Measurements from ENCODE around the gene KCNK10.

KCNK10 gene

DNA sequence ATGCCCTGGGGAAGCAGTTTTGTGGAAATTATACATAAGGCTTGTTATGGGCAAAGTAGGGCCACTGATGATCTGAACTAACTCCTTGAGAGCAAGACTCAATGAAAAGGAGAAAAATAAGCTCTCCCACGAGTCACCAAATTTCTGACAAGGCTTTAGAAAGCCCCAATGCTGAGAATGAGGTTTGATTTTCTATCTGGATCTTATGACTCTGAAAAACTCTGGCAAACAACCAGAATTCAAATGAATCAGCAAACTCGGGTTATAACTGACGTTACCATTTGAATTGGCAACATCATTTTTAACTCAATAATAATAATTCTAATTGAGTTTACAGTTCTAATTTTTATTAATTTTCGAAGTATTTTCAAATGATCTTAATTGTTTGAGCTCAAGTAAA, 79.1 kb downstream of the KCNK10 start:
- DNase-seq (ENCODE audit: low read depth, low spot score): no peak
- H3K4me3 ChIP-seq (ENCODE audit: low read length): no peak overlapping the region

DNA sequence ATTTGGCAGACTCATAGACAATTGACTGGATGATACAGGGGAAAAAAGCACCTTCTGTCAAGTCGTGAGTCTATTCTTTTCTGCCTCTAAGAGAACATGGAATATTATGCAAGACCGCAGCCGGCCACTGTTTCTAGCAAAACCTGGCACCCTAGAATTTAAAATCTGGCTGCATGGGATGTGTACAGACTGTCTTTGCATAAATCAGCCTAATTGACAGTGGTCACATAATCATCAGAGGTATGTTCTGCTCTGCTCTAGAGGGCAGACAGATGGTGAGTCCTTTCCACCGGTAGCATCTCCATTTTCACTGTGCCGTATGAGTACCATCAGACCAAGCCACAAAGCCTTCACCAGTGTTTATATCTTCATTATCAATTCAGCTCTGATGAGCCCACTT, 80.6 kb downstream of the KCNK10 start:
- DNase-seq (ENCODE audit: low read depth, low spot score): no peak
- no peak overlapping the region for H3K4me3 ChIP-seq (ENCODE audit: low read length)

DNA sequence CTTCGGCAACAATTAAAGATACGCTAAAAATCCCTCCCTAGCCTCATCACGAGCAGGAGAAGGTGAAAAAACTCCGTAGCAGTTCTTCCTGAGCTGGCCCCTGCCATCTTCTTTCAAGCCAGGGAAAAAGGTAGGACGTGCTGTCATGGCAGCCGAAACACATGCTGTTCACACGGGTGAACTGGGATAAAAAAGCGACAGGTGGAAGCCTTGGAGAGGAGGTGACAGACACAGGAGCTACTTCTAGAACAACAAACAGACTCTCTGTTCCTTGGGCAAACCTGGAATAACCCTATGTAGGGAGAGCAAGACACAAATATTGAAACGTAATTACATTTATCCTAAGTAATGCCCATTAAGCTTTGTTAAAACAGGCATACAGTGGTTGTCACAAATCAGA, 81.3 kb downstream of the KCNK10 start:
- no peak for DNase-seq (ENCODE audit: low read depth, low spot score)
- H3K4me3 ChIP-seq (ENCODE audit: low read length): no peak overlapping the region

DNA sequence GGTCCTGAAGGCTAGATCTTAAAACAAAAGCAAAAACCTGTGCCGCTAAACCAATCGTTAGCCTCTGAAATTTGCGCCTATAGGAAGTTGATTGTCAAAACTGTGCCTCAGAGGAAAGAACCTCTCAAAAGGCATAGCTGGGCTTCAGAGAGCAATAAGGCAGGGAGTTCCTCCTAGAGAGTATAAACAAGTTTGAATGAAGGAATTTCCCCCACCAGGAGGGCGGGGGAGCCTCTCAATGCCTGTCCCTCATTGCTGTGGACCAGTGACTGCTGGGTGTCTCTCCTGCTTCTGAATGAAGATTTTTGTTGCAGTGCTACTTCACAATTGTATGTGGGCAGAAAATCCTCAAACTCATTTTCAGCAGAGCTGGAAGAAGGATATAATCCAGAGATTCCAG, 88.6 kb downstream of the KCNK10 start:
- DNase-seq (ENCODE audit: low read depth, low spot score): no peak
- no peak overlapping the region for H3K4me3 ChIP-seq (ENCODE audit: low read length)

DNA sequence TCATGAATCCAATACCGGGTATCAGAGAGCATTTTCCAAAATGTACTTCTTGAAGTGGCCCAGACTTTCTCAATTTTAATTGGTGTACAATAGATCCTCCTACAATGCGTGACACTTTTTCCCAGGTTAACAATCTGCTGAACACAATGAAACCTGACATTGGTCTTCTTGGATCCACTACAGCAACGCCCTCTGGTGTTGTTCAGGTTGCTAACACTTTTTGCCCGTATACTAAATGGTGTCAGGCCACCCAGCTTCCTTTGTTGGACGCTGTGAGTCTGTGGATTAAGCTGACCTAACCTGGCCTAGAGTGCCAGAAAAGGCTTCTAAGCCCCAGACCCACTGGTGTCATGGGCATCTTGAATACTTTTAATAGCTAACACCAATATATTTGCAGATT, 89.2 kb downstream of the KCNK10 start:
- H3K4me3 ChIP-seq (ENCODE audit: low read length): no peak overlapping the region
- DNase-seq (ENCODE audit: low read depth, low spot score): peak; percentile 30

DNA sequence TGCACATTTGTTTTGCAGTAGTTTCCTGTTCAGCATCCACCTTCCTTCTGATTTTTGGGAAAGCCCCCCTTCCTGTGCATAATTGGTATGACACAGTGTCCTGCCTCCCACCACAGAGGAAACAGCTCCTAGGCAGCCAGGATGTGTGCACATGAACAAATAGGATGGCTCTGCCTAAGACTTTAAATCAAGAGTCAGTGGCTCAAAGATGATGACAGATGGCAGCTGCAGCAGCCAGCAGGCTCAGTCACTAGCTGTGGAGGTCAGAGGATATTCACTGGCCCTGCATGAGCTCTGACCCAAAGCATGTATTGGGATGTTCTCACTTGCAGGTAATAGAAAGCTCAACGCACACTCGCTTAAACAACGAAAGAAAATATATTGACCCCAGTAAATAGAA, 90.3 kb downstream of the KCNK10 start:
- no peak overlapping the region for H3K4me3 ChIP-seq (ENCODE audit: low read length)
- DNase-seq (ENCODE audit: low read depth, low spot score): no peak

DNA sequence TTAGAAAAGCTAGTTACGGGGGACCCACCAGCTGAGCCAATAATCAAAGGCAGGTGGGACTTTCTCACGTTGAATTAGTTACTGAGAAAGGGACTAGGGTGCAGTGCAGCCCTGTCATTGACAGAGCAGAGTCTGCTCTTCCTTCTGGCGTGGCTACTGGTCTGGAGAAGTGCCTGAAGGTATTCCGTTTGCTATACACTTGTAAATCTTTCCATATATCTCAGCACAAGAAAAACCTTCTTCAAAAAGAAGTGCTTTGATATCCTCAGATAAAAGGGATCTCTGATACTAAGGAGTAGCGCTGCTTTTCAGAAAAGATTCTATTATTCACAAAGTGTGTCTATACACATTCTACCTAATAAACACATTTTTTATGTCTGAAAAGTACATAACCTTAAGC, 91.5 kb downstream of the KCNK10 start:
- H3K4me3 ChIP-seq (ENCODE audit: low read length): no peak overlapping the region
- no peak for DNase-seq (ENCODE audit: low read depth, low spot score)

DNA sequence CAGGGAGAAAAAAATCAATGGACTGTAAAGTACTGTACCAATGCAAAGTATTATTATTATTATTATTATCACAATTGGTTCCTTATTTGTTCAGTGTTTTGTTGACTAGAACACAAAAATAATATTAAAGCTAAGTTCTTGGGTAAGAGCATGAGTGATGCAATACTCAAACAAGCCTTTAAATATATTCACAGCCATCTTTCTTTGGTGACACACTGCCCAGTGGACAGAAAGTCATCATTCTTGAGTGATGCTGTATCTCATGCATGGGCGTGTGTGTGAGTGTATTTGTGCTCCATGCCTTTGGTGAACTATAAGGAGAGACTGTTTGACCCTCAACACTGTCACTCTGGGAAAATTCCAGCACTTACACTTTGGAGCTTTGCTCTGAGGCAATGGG, 93.6 kb downstream of the KCNK10 start:
- DNase-seq (ENCODE audit: low read depth, low spot score): no peak
- no peak overlapping the region for H3K4me3 ChIP-seq (ENCODE audit: low read length)

DNA sequence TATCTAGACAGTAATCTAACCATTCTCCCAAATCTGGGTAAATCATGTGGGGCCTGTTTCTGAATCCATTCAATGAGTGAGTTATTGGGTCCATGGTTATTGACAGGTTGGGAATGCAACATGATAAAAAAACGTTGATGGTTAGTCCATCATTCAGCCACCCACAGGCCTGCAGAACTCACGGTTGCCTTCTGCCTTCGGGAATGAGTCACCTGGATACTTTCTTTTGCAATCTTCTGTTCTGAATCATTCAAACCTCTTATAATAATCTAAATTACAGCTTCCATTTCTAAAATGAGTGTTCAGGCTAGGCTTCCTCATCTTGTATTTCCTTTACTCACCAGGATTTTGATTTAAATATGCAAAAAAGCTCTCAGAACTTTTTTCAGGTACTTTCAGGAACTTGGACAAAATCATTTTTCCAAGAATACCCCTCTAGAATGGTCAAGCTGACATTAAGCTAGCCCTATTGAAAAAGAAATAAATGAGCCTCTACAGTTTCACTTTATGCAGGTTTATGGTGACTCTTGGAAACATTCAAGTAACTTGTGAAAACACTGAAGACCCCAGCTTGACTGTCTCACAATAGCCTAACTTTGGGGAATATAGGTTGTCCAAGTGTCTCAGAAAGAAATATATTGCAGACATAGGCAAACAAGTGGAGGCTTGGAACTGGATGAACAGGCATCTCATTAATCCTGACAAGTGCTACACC, 94.4 kb downstream of the KCNK10 start:
- H3K4me3 ChIP-seq (ENCODE audit: low read length): no peak overlapping the region
- no peak for DNase-seq (ENCODE audit: low read depth, low spot score)

DNA sequence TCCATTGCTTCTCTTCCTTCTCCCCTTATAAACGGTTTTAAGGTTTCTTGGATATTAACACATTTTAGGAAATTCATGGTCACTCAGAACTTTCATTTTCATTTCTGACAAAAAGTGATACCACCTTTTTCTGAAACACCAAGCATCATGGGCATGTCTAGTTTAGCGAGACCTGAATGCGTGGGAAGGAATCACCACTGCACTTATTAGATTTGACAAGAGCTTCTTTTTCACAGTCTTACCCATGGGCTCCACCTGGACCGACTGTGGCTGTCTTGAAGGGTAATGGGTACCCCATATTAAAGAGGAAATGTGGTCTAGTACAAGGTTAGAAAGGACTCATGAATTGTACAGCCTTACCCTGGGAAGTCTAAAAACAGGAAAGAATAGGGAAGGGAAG, 95.4 kb downstream of the KCNK10 start:
- no peak overlapping the region for H3K4me3 ChIP-seq (ENCODE audit: low read length)
- no peak for DNase-seq (ENCODE audit: low read depth, low spot score)

DNA sequence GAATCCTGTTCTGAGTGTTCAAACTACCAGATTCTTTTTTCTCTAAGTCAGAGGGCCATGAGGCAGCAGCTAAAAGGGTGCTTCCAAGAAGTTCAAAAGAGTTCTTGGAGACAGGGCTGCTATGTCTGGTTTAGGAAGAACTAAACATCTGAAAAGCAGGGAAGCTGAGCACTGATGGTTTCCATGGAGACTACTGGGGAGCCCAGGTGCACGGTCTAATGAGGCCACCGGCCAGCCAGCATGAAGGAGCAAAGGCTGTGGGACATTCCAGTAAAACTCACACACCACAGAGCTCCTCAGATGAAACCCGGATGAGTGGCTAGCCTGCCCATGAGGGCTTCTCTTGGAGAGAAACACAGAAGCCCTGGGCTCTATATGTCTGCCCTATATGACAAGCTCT, 97.3 kb downstream of the KCNK10 start:
- DNase-seq (ENCODE audit: low read depth, low spot score): no peak
- H3K4me3 ChIP-seq (ENCODE audit: low read length): no peak overlapping the region

DNA sequence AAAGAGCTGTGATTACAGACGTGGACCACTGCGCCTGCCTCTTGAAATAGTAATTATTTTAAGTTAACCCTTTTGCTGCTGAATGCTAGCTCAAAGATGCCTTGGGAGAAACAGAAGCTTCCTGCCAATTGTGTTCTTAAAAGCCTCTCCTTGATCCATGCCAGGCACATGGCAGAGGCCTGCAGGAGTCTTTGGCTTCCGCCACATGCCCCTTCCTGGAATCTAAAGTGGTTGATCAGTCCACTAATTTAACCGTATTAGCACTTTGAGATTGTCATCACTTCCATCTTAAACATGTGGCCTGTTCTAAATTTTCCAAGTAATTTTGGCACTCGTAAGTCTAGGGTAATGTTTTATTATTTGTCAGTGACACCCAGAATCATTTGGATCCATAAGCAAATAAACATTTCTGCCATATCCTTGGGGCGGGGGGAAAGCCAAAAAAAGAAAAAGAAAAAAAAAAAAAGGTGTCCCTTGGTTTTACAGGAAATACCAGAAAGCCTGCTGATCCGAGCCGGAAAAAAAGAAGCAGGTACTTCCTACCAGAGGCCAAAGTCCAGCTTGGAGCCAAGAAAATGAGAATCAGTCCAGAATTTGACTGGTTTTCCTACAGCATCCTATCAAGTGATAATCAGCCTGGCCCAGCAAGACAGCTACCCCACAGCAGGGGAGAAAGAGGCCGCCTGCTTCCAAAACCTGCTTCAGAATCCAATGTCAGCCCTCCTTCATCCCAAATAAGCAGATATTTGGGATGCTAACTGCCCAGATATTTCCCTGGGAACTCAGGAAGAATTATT, 104.8 kb downstream of the KCNK10 start:
- H3K4me3 ChIP-seq (ENCODE audit: low read length): no peak overlapping the region
- no peak for DNase-seq (ENCODE audit: low read depth, low spot score)

DNA sequence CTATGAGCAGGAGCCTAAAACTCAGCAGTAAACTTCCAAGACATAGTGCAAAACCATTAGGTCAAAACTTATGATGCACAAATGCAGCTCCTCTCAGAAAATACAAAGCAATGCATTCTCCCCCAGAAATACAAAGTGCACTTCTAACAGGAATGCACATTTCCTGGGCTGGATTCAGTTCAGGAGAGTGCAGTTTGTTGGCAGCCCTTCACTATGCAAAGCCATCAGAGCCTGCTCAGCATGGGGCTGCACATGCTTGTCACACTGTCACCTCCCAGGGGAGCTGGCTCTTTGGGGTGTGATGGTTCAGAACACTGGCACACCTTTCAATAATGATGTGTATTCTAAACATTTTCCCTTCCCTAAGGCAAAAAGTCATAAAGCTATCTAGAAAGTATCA, 110.4 kb downstream of the KCNK10 start:
- no peak for DNase-seq (ENCODE audit: low read depth, low spot score)
- no peak overlapping the region for H3K4me3 ChIP-seq (ENCODE audit: low read length)

DNA sequence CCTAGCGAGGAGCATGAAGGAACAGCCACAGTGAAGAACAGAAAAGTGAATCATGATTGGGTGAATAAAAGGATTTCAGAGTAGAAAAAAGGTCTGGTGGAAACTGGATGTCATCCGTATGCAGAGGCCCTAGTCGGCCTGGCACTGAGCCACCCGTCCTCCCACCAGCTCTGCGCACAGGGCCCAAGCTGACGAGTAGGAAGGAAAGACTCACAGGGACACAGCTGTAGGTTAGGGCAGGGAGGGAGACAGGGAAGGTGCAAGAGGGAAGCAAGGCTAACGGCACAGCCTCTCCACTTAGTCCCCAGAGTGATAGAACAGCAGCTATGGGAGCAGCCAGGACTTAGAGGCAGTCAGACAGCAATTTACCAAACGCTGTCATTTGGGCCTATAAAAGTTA, 112.6 kb downstream of the KCNK10 start:
- DNase-seq (ENCODE audit: low read depth, low spot score): no peak

DNA sequence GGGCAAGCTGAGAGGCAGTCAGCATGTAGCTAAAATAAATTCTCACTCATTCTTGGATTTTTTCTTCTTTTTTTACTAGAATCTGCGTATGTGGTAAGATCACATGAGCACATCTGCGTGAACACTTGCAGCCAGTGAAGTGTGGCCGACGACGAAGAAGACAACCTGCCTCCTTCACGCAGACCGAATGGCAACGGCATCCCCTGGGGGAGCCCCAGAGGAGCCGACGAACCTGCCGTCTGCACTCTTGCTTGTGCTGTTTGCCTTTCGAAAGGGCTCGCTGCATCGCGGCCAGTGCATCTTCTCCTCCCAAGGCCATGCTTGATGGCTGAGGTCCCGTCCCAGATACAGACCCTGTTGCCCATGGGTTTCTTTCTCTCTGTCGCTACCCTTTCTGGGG, 113.8 kb downstream of the KCNK10 start:
- H3K4me3 ChIP-seq (ENCODE audit: low read length): no peak overlapping the region
- no peak for DNase-seq (ENCODE audit: low read depth, low spot score)

More for the DNA sequence above, 112.6 kb downstream of the KCNK10 start:
- no peak overlapping the region for H3K4me3 ChIP-seq (ENCODE audit: low read length)

DNA sequence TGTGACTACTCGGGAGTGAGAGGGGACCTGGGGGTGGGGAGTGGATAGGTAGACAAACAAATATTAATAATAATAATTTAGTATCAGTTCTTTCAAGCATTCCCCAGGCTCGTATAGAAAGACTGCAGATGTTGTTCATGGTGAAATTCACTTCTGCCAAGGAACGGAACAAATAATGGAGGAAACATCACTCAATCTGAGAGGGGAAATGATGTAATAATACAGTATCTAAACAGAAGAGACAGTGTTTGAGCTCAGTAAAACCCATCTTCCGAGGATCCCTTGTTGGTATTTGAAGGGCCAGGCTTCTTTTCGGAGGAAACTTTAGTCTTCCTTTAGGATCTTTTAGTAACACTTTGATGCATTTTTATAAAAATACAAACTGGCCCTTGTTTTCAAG, 114.2 kb downstream of the KCNK10 start:
- no peak for DNase-seq (ENCODE audit: low read depth, low spot score)
- no peak overlapping the region for H3K4me3 ChIP-seq (ENCODE audit: low read length)

DNA sequence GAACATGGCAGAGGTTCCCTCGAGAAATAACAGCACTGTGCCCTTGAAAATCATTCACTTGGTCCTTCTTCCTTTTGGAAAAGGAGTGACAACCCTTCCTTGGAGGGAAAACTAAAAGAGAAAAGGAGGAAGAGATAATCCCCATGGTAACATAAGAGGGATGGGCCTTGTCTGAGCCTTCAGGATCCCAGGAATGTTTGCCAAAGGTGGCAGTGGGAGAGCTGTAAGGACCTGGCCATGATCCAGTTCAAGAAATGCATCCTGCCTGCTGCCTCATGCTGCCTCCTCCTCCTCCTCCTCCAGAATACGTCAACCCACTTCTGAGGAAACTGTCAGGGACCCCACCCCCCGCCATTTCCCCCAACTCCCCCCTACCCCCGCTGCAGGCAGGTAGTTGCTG, 118.8 kb downstream of the KCNK10 start:
- DNase-seq (ENCODE audit: low read depth, low spot score): no peak
- H3K4me3 ChIP-seq (ENCODE audit: low read length): no peak overlapping the region

DNA sequence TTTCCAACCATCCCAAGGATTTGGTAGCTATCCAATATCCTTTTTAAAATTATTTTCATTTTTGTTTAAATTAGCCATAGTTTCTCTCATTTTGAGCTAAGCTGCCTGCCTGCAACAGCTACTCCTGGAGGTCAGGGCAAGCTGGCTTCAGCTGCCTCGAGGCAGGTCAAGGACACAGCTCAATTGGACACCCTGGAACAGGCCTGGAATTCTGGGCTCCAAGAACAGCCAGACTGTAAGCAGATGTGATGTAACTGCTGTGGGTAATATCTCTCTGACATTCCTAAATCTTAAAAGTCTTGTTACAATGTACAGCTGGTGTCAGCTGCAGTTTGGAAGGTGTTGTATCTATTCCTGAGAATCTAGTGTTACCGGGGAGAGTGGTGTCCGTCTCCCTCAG, 119.8 kb downstream of the KCNK10 start:
- H3K4me3 ChIP-seq (ENCODE audit: low read length): no peak overlapping the region
- no peak for DNase-seq (ENCODE audit: low read depth, low spot score)

DNA sequence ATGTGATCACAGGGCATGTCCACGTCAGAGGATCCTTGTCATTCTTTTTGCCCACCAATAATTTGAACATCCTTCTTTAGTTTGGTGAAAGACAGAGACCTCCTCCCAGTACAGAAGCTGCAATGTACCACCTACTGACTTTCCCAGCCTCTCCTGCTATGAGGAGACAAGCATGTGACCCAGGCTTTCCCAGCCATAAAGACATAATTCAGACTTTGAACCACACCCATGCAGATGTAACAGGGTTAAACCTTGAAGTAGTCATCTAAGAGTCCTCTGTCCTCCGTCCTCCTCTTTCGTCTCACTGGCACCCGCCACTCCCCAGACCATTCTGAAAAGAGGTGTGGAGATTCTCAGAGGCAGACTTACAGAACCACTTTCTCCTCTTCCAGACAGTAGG, 120.8 kb downstream of the KCNK10 start:
- no peak for DNase-seq (ENCODE audit: low read depth, low spot score)
- H3K4me3 ChIP-seq (ENCODE audit: low read length): no peak overlapping the region

DNA sequence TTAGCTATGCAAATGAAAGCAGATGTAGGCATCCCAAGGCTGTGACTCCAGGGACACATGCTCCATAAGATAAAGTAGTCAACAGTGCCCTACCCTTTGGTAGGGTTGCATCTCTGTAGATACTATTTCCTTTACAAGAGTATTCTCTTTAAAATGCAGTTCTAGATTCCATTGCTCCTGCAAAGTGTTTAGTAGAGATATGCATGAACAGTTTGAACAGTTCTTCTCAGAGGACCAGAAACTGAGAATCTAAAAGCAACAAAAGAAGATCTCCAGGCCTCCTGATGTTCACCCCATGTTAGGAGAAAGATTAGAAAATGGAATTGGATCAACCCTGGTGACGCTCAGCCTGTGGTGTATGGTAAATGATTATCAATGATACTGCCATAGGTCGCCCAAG, 121.2 kb downstream of the KCNK10 start:
- DNase-seq (ENCODE audit: low read depth, low spot score): no peak
- H3K4me3 ChIP-seq (ENCODE audit: low read length): no peak overlapping the region

DNA sequence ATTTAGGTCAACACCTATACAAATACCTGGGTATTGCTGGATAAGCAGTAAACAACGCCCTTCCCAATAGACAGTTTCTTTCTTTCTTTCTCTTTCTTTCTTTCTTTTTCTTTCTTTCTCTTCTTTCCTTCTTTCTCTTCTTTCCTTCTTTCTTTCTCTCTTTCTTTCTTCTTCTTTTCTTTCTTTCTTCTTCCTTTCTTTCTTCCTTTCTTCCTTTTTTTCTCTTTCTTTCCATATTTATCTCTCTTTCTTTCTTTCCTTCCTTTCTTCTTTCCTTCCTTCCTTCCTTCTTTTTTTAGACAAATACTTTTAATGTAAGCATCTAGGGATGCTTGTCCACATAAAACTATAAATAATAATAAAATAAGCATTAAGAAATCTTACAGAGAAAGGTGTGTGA, 123.2 kb downstream of the KCNK10 start:
- no peak for DNase-seq (ENCODE audit: low read depth, low spot score)
- no peak overlapping the region for H3K4me3 ChIP-seq (ENCODE audit: low read length)
